Activated naive CD4-positive, alpha-beta T cell treated with anti-CD3 and anti-CD28 coated beads, Interleukin-2, amount 50 U/mL, for 24 hours (primary cell): ENCODE data around the gene SOCS7.

Experiments used
- H3K27ac Mint-ChIP-seq: one replicate; pipeline ENCODE4 v1.8.0; 2021; ENCODE audit warnings: mild to moderate bottlenecking, mixed read lengths
- H3K27me3 Mint-ChIP-seq: one replicate; pipeline ENCODE4 v1.8.0; 2021; ENCODE audit warnings: mixed read lengths
- H3K36me3 Mint-ChIP-seq: one replicate; pipeline ENCODE4 v1.8.0; 2021; ENCODE audit warnings: mixed read lengths
- H3K4me1 Mint-ChIP-seq: one replicate; pipeline ENCODE4 v1.8.0; 2021; ENCODE audit warnings: mixed read lengths
- H3K4me3 Mint-ChIP-seq: one replicate; pipeline ENCODE4 v1.8.0; 2021; ENCODE audit warnings: mild to moderate bottlenecking, mixed read lengths
- H3K9me3 Mint-ChIP-seq: one replicate; pipeline ENCODE4 v1.8.0; 2021; ENCODE audit warnings: mixed read lengths

SOCS7 gene

DNA sequence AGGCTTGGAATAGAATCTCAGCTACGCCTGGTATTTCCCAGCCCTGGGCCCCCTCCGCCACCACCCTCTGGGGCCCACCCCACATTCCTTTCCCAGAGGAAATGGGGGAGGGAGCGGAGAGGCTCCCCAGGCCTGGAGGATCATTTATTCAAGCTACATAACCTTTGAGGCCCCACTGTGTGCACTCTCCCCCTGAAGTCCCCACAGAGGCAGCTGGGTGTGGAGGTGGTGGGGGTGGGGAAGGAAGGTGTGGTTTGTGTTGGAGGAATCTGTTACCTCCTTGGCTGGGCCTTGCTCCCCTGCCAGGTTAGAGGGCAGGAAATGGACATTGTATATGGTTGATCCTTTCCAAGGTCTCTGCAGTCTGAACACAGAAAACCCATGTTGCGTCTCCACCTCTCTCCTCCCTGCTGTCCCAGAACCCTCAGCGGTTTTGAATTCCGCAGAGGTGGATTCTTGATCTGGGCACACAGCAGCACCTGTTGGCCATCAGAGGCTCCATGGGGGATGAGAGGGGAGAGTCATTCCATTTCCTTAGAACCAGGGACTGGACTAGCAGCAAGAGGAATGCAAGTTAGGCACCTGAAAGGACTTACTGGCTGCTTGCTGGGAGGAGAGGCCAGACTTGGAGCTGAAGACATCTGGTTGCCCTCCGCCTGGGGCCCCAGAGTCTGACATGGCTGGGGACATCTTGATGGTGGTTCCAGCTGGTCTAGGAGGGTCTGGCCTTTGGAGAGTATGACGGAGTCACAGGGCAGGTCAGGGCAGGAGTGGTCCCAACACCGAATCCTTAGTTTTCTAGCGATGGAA is 99.6 kb downstream of the SOCS7 start:
- Mint-ChIP-seq H3K4me3 (no peak overlapping the region), H3K36me3 (no peaks in the 10 kb centered on the region), H3K27me3 (peaks cover 25% of the 10 kb centered on the region), H3K9me3 (no peaks in the 10 kb centered on the region), H3K4me1 (peaks cover 17% of the 10 kb centered on the region), H3K27ac (no peak overlapping the region)

DNA sequence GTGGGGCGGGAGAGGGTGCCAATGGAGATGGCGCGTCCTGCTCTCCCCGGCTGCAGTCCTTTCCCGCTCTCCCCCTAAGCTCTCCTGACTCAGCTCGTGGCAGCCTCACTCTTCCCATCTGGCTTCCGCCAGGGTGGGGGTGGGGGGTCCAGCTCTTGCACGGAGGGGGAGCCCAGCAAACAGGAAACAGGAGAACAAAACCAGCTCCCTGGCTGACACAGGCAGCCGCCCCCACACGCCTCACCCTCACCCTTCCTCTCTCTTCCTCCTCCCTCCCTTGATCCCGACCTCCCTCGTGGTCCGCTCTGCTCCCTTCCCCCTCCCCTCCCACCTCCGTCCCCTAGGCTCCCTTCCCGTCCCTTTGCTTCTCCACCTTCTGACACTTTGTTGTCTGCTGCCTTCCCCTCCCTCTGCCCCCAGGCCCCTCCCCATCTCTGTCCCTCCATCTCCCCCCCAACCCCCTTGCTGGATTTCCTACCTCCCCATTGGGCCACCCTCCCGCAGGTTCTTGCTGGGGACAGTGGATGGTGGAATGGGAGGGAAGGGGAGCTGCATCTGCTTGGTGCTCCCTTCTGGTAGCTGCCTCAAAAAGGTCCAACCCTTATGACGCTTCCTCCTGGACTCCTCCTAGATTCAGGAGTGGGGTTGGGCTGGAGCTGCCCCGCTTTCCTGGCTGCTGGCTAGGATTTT is 100.3 kb downstream of the SOCS7 start:
- peaks cover 27% of the 10 kb centered on the region for H3K27me3 Mint-ChIP-seq
- H3K27ac Mint-ChIP-seq = no peak overlapping the region
- H3K4me1 Mint-ChIP-seq = peaks cover 17% of the 10 kb centered on the region
- no peak overlapping the region for H3K4me3 Mint-ChIP-seq
- H3K9me3 Mint-ChIP-seq = no peaks in the 10 kb centered on the region
- no peaks in the 10 kb centered on the region for H3K36me3 Mint-ChIP-seq

DNA sequence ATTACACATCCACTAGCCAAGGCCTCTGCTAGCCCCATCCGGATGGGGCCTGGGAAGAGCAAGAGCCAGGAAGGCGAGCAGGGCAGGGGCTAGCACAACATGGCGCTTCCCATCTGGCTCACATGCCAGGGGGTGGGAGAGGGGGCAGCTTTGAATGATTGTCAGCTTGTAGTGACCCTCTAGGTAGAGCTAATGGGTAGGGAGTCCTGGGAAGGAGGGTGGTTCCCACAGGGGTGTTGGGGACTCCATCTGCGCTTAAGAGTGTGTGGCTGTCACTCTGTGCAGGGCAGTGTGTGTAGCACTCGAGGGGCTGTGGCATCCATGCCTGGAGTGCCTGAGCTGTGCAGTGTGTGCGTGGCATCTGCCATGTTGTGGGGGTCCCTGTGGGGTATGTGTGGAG is 101.1 kb downstream of the SOCS7 start:
- Mint-ChIP-seq H3K27ac (no peak overlapping the region), H3K27me3 (peaks cover 27% of the 10 kb centered on the region), H3K4me3 (peak overlapping the region; percentile 31), H3K4me1 (peaks cover 17% of the 10 kb centered on the region), H3K36me3 (no peaks in the 10 kb centered on the region), H3K9me3 (no peaks in the 10 kb centered on the region)

DNA sequence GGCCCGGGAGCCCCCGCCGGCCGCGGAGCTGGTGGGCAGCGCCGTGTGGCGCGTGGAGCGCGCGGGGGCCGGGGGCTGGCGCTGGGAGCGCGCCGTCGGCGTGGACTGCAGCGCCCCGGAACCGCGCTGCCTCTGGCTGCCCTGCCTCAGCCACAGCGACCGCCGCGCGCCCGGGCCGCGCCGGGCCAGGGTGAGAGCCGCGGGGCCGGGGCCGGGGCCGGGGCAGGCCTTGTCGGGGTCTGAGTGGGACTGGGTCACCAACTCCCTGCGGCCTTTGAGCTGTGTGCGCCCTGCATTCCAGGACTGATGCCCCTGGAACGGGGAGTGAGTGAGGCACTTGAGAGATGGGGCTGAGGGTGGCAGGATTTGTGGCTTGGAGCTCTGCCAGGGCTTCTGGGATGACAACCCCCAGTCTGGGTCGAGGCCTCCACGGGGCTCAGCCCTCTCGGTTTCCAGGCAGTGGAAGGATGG is 102.3 kb downstream of the SOCS7 start:
- Mint-ChIP-seq H3K4me3 (no peak overlapping the region), H3K27me3 (peaks cover 27% of the 10 kb centered on the region), H3K4me1 (peaks cover 17% of the 10 kb centered on the region), H3K36me3 (no peaks in the 10 kb centered on the region), H3K27ac (no peak overlapping the region), H3K9me3 (no peaks in the 10 kb centered on the region)

DNA sequence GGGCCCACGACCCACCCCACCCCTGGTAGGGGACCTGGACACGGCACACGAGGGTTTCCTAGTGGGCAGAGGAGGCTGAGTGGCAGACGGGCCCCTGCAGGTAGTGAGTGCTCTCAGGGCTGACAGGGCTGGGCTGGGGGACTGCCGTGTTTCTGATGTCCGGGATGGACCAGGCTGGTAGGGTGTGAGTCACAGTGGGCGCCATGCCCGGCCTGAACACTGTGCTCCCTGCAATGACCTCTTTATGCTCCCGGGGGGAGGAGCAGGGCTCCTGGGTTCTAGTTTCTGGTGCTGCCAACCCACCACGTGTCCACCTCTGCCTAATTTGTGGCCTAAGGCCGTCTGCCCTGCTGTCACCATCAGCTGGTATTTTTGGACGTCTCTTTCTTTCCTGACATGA is 102.9 kb downstream of the SOCS7 start:
- Mint-ChIP-seq H3K27me3 (peaks cover 27% of the 10 kb centered on the region), H3K9me3 (no peaks in the 10 kb centered on the region), H3K27ac (no peak overlapping the region), H3K4me3 (peak overlapping the region; percentile 49), H3K36me3 (no peaks in the 10 kb centered on the region), H3K4me1 (peaks cover 17% of the 10 kb centered on the region)
